Stimulated activated CD4-positive, alpha-beta T cell treated with anti-CD3 and anti-CD28 coated beads, Interleukin-2, amount 100 ng/mL, for 24 hours (primary cell): ENCODE measurements around the gene SLITRK2.

Experiments
- DNase-seq, 2 donors: peaks; one replicate each; pipeline ENCODE4 v3.0.0-alpha.2; 2020

The SLITRK2 gene

GRCh38 chrX:145861818-145862217 is 44.2 kb downstream of the SLITRK2 start:
- no peak for DNase-seq

GRCh38 chrX:145865082-145865481 is 47.5 kb downstream of the SLITRK2 start:
- no peak for DNase-seq
